ENCODE data around the gene WDR70.
"Not testable (repeated sequence)": the region's sequence is repeated elsewhere in the genome, so short reads cannot be mapped to it uniquely, and the experiment has no call there.

Gene WDR70

GRCh38 chr5:37518356-37518755 lies 139.2 kb downstream of the WDR70 start:
- DNase-seq = not testable (repeated sequence)

GRCh38 chr5:37519304-37519703 lies 140.2 kb downstream of the WDR70 start:
- no peak for DNase-seq

- DNase-seq = no peak
Observed at GRCh38 chr5:37519807-37520206, 140.7 kb downstream of the WDR70 start.

- no peak for DNase-seq
Observed at GRCh38 chr5:37520811-37521210, 141.7 kb downstream of the WDR70 start.

- peak; percentile 38 for DNase-seq
Observed at GRCh38 chr5:37532976-37533740, 154.0 kb downstream of the WDR70 start.

- DNase-seq = peak; percentile 51
Observed at GRCh38 chr5:37533851-37534250, 154.7 kb downstream of the WDR70 start.

- no peak for DNase-seq
Observed at GRCh38 chr5:37539459-37539858, 160.3 kb downstream of the WDR70 start.

GRCh38 chr5:37543216-37543615 lies 164.1 kb downstream of the WDR70 start:
- no peak for DNase-seq

GRCh38 chr5:37549411-37549810 lies 170.3 kb downstream of the WDR70 start:
- DNase-seq = no peak

GRCh38 chr5:37552161-37552560 lies 173.0 kb downstream of the WDR70 start:
- no peak for DNase-seq

GRCh38 chr5:37552770-37553719 lies 173.9 kb downstream of the WDR70 start:
- DNase-seq = peak; percentile 81

GRCh38 chr5:37553720-37554404 lies 174.7 kb downstream of the WDR70 start:
- DNase-seq = peak; percentile 28

- no peak for DNase-seq
Observed at GRCh38 chr5:37554405-37554739, 175.3 kb downstream of the WDR70 start.

GRCh38 chr5:37554938-37555337 lies 175.8 kb downstream of the WDR70 start:
- DNase-seq = peak; percentile 11

- DNase-seq = no peak
Observed at GRCh38 chr5:37557734-37558293, 178.7 kb downstream of the WDR70 start.

GRCh38 chr5:37565062-37565670 lies 186.0 kb downstream of the WDR70 start:
- DNase-seq = peak; percentile 22

- DNase-seq = no peak
Observed at GRCh38 chr5:37567566-37567965, 188.4 kb downstream of the WDR70 start.

GRCh38 chr5:37568018-37568753 lies 189.1 kb downstream of the WDR70 start:
- no peak for DNase-seq

GRCh38 chr5:37568893-37569292 lies 189.8 kb downstream of the WDR70 start:
- no peak for DNase-seq

GRCh38 chr5:37569466-37569865 lies 190.3 kb downstream of the WDR70 start:
- DNase-seq = no peak

- DNase-seq = no peak
Observed at GRCh38 chr5:37570597-37570996, 191.5 kb downstream of the WDR70 start.

- DNase-seq = no peak
Observed at GRCh38 chr5:37571985-37572384, 192.9 kb downstream of the WDR70 start.

All from fibroblast of skin of back (primary cell).